ENCODE measurements around the gene SLCO4A1.

Gene SLCO4A1

GRCh38 chr20:62638055-62638570 lies 4.2 kb upstream of the SLCO4A1 start:
- no peak for DNase-seq

GRCh38 chr20:62638679-62639406 lies 3.5 kb upstream of the SLCO4A1 start:
- no peak for DNase-seq

DNA sequence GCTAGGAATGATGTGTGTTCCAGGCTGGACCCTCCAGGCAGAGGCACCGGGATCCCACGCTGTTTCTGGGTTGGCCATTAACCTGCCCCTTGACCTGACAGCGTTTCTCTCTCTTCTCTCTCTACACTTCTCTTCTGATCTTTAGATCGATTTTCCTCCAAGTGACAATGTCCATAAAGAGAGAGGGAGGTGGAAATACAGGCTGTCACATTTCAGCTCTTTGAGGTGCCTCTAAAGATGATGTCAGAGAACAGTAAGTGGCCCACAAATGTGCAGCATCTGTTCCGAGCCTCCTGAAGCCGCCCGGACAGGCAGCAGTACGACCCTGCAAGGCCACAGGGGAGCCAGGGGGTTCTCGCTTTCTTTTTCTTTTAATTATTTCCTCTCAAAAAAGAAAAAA lies 2.5 kb upstream of the SLCO4A1 start:
- peak in 1 of 2 experiments; percentile 44 for DNase-seq

DNA sequence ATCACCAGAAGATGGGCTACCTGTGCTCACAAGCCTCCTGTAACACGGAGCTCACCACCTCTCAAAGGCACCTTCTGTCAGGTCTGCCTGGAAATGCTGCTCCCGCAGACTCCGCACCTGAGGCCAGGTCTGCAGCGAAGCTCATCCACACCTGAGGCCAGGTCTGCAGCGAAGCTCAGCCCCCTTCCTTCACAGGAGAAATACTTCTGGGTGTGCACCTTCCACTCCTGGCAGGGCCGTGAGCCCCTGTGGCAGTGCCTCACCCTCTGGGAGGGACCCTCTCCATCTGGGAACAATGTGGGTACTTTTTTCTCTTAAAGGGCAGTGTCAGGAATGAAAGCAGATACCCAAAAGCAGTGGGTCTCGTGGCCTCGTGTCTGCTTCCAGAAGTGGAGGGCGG lies 1.4 kb upstream of the SLCO4A1 start:
- no peak for DNase-seq

GRCh38 chr20:62641321-62642050 lies 817 bp upstream of the SLCO4A1 start:
- DNase-seq: no peak

DNA sequence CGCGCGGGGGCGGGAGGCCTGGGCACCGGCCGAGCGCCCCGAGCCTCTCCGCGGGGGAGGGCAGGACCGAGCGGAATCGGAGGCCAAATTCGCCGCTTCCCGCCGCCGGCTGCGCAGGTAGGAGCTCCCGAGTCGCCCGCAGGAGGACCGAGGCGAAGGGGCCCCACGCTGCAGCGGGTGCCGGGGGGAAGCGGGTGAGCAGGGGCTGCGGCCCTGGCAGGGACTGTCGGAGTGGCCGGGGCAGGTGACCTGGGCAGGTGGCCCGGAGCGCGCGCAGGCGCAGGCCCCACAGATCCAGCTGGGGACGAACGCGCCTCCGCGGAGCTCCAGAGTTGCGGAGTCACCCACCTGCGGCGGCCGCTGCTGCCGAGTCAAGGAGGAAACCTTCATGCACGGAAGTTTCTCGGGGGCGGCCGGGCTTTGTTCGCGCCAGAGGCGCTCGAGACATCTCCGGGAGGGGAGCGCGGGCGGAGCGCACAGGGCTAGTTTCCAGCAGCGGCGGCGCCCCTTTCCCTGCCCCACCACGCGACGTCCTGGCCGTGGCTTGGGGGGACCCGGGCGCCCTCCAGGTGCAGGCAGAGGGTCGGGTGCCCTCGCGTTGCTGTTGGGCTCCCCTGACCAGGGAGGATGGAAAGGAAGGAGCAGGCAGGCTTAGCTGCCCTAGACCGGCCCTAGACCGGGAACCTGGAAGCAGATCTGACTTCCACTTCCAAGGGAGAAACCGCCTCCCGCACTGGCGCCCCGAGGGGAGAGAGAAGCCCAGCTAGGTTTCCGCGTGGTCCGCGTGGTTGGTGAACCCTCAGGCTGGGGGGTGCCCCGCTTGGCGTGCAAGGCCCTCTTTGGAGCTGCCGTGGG lies 590 bp downstream of the SLCO4A1 start:
- peak; percentile 26 to 36 for DNase-seq

GRCh38 chr20:62643521-62644043 lies 1.3 kb downstream of the SLCO4A1 start:
- DNase-seq: no peak

- no peak for DNase-seq
Observed at GRCh38 chr20:62644044-62644795, 1.9 kb downstream of the SLCO4A1 start.

DNA sequence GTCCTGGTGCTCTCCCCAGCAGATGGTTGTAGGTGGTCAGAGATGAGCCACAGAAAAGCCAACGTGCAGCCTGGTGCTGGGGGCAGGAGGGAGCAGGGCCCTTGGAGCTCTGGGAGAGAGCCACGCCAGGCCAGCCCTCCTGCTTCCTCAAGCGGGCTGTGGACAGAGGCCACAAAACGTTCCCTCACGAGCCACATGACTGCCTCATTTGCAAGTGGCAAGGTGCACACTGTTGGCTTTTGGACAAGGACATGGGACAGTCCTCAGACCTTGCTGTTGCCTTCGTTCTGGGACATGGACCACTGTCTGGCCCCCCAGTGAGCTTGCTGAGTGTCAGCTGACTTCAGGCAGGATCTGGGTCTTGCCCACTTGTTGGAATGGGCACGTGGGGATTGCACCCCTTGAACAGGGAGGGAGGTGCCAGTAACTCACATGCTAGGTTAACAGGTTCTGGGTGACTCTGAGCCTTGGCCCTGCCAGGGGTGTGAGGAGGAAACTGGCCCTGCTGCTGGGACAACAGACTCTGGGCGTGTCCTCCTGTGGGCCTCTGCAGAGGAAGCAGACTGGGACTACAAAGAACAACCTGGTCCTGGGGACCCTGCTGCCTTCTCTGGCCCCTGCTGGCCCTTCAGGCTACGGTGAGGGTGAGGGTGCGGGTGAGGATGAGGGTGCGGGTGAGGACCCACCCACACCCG lies 2.6 kb downstream of the SLCO4A1 start:
- no peak for DNase-seq

- no peak for DNase-seq
Observed at GRCh38 chr20:62645613-62646012, 3.3 kb downstream of the SLCO4A1 start.

DNA sequence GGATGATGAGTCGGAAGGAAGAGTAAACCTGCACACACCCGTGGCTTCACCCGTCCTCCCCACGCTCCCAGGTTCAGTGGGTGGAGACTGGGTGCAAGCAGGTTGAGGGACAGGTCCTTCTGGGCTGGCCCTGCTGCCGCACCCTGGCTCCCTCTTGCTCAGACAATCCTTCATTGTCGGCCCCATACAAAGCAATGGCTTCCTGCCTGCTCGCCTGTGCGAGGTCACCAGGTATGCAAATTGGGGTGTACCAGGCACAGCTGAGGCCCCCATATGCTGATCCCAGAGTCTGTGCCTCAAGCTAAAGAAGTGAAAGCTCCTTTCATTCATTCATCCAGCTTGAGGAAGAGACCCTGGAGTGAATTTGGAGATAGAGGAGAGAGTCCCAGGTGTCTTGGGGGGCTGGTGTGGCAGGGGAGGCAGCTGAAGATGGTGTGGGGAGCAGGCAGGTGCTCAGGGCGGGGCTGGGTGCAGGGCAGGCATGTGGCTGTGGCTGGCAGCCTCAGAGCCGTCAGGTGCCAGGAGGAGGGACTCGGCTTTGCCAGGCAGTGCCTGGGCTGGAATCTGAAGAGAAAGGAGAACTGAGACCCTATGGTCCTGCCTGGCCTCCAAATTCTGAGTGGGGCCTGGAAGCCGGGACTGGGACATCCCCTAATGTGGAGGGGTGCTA lies 4.7 kb downstream of the SLCO4A1 start:
- no peak for DNase-seq

GRCh38 chr20:62647521-62648317 lies 5.4 kb downstream of the SLCO4A1 start:
- no peak for DNase-seq

DNA sequence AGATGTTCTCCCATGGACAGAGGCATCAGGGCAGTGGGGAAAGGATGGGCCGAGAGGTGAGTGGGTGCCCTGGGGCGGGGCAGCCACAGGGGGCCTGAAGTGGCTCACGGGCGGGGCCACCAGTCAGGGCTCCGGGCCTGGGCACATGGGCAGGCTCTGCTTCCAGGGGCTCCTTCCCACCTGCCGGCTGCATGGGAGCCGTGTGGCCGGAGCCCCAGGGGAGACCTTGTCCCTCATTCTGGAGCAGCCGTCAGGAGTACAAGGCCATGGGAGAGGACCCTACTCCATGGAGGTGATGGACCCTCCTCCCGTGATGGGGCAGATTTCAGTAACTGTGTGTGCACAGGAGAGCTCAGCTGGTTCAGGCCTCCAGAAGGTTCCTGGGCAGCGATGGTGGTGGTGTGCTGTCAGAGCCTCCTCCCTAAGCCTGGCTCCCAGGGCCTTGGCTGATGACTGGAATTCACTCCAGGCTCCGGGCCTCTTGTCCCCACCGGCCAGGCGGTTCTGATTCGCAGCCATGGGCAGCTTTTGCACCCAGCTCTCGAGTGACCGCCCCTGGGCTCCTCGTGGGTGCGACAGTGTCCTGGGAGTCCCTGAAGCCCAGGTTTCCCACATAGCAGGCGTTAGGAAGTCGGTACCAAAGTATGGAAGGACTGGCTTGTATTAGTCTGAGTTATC lies 6.2 kb downstream of the SLCO4A1 start:
- no peak for DNase-seq

DNA sequence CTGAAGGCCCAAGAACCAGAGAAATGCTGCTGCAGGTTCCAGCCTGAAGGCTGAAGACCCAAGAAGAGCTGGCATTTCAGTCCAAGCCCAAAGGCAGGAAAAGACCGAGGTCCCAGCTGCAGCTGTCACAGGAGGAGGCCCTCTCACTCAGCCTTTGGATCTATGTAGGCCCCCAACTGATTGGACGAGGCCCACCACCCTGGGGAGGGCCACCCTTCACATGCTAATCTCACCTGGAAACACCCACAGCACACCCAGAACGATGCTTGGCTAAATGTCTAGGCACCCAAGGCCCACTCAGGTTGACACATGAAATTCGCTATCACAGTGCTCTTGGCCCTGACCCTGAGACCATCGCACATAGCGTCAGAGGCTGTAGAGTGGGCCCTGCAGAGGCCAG lies 6.8 kb downstream of the SLCO4A1 start:
- DNase-seq: no peak

DNA sequence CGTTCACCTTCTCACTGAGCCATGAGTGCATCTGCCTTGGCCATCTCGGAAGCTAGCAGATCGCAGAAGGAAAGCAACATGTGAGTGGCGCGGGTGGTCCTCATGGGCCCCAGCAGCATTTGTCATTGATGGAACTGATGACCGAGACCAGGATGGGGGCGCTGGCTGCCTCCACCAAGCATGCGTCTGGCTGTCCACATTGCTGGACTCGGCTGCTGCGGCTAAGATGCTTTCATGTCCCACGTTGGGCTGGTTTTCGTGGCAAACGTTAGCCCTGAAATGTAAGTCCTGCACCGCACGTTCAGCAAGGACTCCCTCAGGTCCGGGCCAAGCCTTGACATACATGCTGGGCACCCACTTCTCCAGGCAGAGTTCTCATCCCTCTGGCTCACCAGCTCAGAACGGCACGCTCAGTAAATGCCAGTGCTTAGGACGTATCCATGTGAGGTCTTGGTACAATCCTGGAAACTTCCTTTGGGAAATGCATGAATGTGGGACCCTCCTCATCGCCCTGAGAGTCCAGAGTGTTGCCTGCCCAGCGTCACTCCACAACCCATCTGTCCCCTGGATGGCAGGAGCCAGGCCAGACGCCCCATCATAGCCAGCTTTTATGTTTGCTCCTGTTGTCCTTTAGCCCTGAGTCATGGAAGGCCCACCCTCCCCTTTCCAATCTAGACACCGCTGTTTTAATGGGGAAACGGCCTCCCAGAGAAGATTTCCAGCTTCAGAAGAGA lies 8.4 kb downstream of the SLCO4A1 start:
- DNase-seq: no peak

GRCh38 chr20:62651285-62652021 lies 9.2 kb downstream of the SLCO4A1 start:
- DNase-seq: peak; percentile 81 to 95

GRCh38 chr20:62652041-62652893 lies 10.0 kb downstream of the SLCO4A1 start:
- DNase-seq: peak in 1 of 2 experiments; percentile 35

Measured in NCI-H524 (cell line).